IMR-90 (cell line): ENCODE data around the gene TAF10. TPM values are rescaled to one million over a fixed set of nuclear protein-coding genes. Genes with fewer than 3 reads are reported as not detected.

Experiments
- ATAC-seq: fragments of 200-7000 bp; cut with Tn5 transposase; 2 replicates; pipeline ENCODE4 v1.9.1; 2020; ENCODE audit warnings: low read depth, mild to moderate bottlenecking, moderate library complexity
- BruUV-seq: library from RNA; stranded (reverse); fragments of 400-500 nt; replicated peaks from 2 replicates; lab custom pipeline; 2021; lab: Mats Ljungman, UMichigan
- CTCF ChIA-PET: fragments of 300-600 bp; formaldehyde crosslinking; extraction: SDS; loops from one replicate; lab custom pipeline; 2021; ENCODE audit warnings: antibody characterized with exemption; lab: Yijun Ruan, JAX
- POLR2A ChIA-PET: fragments of 300-600 bp; sonication (Branson Sonifier 250); formaldehyde crosslinking; loops from one replicate; lab custom pipeline; 2022; ENCODE audit warnings: antibody characterized with exemption; ENCODE audit not compliant: unreplicated experiment; lab: Charles Lee
- DNase-seq: peaks from one replicate; pipeline ENCODE4 v3.0.0; 2013
- H2AFZ ChIP-seq: replicated peaks from 2 replicates; pipeline ENCODE3; 2013; ENCODE audit warnings: low read length, mild to moderate bottlenecking; ENCODE audit not compliant: poor library complexity
- H2AK5ac ChIP-seq: 2 replicates; pipeline ENCODE4 v1.6.1; 2013; ENCODE audit warnings: low read depth, low read length, inconsistent platforms
- H2AK9ac ChIP-seq: replicated peaks from 2 replicates; pipeline ENCODE3; 2013; ENCODE audit warnings: mild to moderate bottlenecking, low read depth, low read length, moderate library complexity; ENCODE audit not compliant: poor library complexity
- H2BK120ac ChIP-seq: 2 replicates; pipeline ENCODE4 v1.6.1; 2013; ENCODE audit warnings: low read depth, low read length, inconsistent platforms
- H2BK15ac ChIP-seq: 3 replicates; pipeline ENCODE4 v1.6.1; 2013; ENCODE audit warnings: low read depth, low read length, inconsistent platforms
- H2BK20ac ChIP-seq: 2 replicates; pipeline ENCODE4 v1.6.1; 2013; ENCODE audit warnings: low read depth, mild to moderate bottlenecking, inconsistent platforms, low read length, moderate library complexity
- H2BK5ac ChIP-seq: 2 replicates; pipeline ENCODE4 v1.6.1; 2013; ENCODE audit warnings: mild to moderate bottlenecking, low read depth, low read length, inconsistent platforms; ENCODE audit not compliant: poor library complexity, severe bottlenecking
- H3K14ac ChIP-seq: replicated peaks from 2 replicates; pipeline ENCODE4 v1.6.1; 2013; ENCODE audit warnings: low read depth, low read length, inconsistent platforms
- H3K18ac ChIP-seq: 2 replicates; pipeline ENCODE4 v1.6.1; 2013; ENCODE audit warnings: low read depth, low read length, control low read depth
- H3K23ac ChIP-seq: 2 replicates; pipeline ENCODE4 v1.6.1; 2013; ENCODE audit warnings: low read depth, low read length, inconsistent platforms
- H3K27ac ChIP-seq: 2 replicates; pipeline ENCODE4 v1.5.1; 2013; ENCODE audit warnings: mild to moderate bottlenecking, control low read depth, low read length; ENCODE audit not compliant: insufficient read depth
- H3K27me3 ChIP-seq: 2 replicates; pipeline ENCODE4 v1.6.1; 2013; ENCODE audit warnings: low read length; ENCODE audit not compliant: control insufficient read depth, insufficient read depth
- H3K36me3 ChIP-seq: 2 replicates; pipeline ENCODE4 v1.6.1; 2013; ENCODE audit warnings: low read length, mixed read lengths; ENCODE audit not compliant: control insufficient read depth, insufficient read depth
- H3K4ac ChIP-seq: 2 replicates; pipeline ENCODE4 v1.6.1; 2013; ENCODE audit warnings: low read depth, low read length, inconsistent platforms
- H3K4me1 ChIP-seq: 2 replicates; pipeline ENCODE4 v1.6.1; 2013; ENCODE audit warnings: low read length, mixed read lengths; ENCODE audit not compliant: control insufficient read depth, insufficient read depth
- H3K4me2 ChIP-seq: 2 replicates; pipeline ENCODE4 v1.6.1; 2013; ENCODE audit warnings: low read depth, mild to moderate bottlenecking, control low read depth, low read length, moderate library complexity
- H3K4me3 ChIP-seq: 2 replicates; pipeline ENCODE4 v1.5.1; 2013; ENCODE audit warnings: low read depth, mild to moderate bottlenecking, control low read depth, low read length, moderate library complexity; ENCODE audit not compliant: insufficient read depth
- H3K56ac ChIP-seq: 2 replicates; pipeline ENCODE4 v1.6.1; 2013; ENCODE audit warnings: low read length, inconsistent platforms; ENCODE audit not compliant: insufficient read depth; ENCODE audit errors: extremely low read depth
- H3K79me1 ChIP-seq, 2 experiments: 2 replicates each; pipeline ENCODE4 v1.6.1; 2013; ENCODE audit warnings: low read length in 2 of 2, inconsistent platforms in 1 of 2, low read depth in 1 of 2
- H3K9ac ChIP-seq: 2 replicates; pipeline ENCODE4 v1.6.1; 2013; ENCODE audit warnings: low read depth, low read length, control low read depth
- H3K9me1 ChIP-seq: 2 replicates; pipeline ENCODE4 v1.6.1; 2013; ENCODE audit warnings: low read length, inconsistent platforms; ENCODE audit not compliant: insufficient read depth
- H3K9me3 ChIP-seq: 2 replicates; pipeline ENCODE4 v1.6.1; 2013; ENCODE audit warnings: low read length; ENCODE audit not compliant: control insufficient read depth, insufficient read depth
- H4K20me1 ChIP-seq: 2 replicates; pipeline ENCODE4 v1.6.1; 2013; ENCODE audit warnings: low read length, inconsistent platforms; ENCODE audit not compliant: insufficient read depth
- H4K5ac ChIP-seq: 2 replicates; pipeline ENCODE4 v1.6.1; 2013; ENCODE audit warnings: mild to moderate bottlenecking, low read depth, low read length, control low read depth
- H4K8ac ChIP-seq, 2 experiments: 2 replicates each; pipeline ENCODE4 v1.6.1; 2013; ENCODE audit warnings: low read depth in 2 of 2, low read length in 2 of 2, control low read depth in 1 of 2, inconsistent platforms in 1 of 2
- H4K91ac ChIP-seq: 2 replicates; pipeline ENCODE4 v1.6.1; 2013; ENCODE audit warnings: low read depth, low read length, inconsistent platforms; ENCODE audit not compliant: insufficient read depth
- CTCF ChIP-seq: conservative IDR thresholded peaks from 2 replicates; pipeline ENCODE4 v1.5.1; 2012; ENCODE audit warnings: mild to moderate bottlenecking, low read depth, low read length, improper control_type of control experiment
- MXI1 ChIP-seq: IDR thresholded peaks from 2 replicates; pipeline ENCODE4 v1.6.1; 2012; ENCODE audit warnings: low read depth, mild to moderate bottlenecking, low read length, moderate library complexity, borderline replicate concordance
- RAD21 ChIP-seq: IDR thresholded peaks from 2 replicates; pipeline ENCODE4 v1.6.1; 2012; ENCODE audit warnings: low read length, improper control_type of control experiment
- USF2 ChIP-seq: fragments of 150-350 bp; IDR thresholded peaks from 2 replicates; pipeline ENCODE4 v1.6.1; 2017; ENCODE audit warnings: mild to moderate bottlenecking, antibody characterized with exemption, low read length, low read depth
- WGBS, 2 experiments: methylation state at CpG; one replicate each; pipeline versions ENCODE4 v1.1.5 to v1.1.7; 2013; ENCODE audit warnings: missing lambda C conversion rate in 2 of 2; ENCODE audit not compliant: insufficient read length in 1 of 2; ENCODE audit errors: extremely low coverage in 2 of 2; 5-methylcytosine and 5-hydroxymethylcytosine counted together
- dilution Hi-C: fragments of 300-500 bp; cut with HindIII; formaldehyde crosslinking; loops from one replicate; pipeline ENCODE4 v1.14.3; 2018; ENCODE audit warnings: low sequenced_read_pairs; ENCODE audit not compliant: unreplicated experiment
- in situ Hi-C: fragments of 300-500 bp; cut with MboI; formaldehyde crosslinking; loops from 3 replicates; pipeline ENCODE4 v1.14.3; 2019; ENCODE audit warnings: low sequenced_read_pairs, inconsistent platforms, mixed read lengths
- intact Hi-C: fragments of 100-400 bp; cut with micrococcal nuclease; formaldehyde crosslinking; loops from 2 replicates; pipeline ENCODE4 v1.10.0; 2022
- polyA plus RNA-seq, 3 experiments: library from polyadenylated mRNA; depleted of rRNA; stranded (reverse); fragments of >200 nt; gene quantifications; 2 replicates each; pipeline ENCODE4 v1.2.3, GENCODE V29; 2012; ENCODE audit warnings: low replicate concordance in 1 of 3
- total RNA-seq: library from RNA; depleted of rRNA; stranded (reverse); fragments of >200 nt; gene quantifications from 2 replicates; pipeline ENCODE4 v1.2.3, GENCODE V29; 2012

TAF10 gene
- total and polyA plus RNA-seq, 2 of the 4 experiments (the other 2 are of a cell fraction): 18.6 to 132 TPM

DNA sequence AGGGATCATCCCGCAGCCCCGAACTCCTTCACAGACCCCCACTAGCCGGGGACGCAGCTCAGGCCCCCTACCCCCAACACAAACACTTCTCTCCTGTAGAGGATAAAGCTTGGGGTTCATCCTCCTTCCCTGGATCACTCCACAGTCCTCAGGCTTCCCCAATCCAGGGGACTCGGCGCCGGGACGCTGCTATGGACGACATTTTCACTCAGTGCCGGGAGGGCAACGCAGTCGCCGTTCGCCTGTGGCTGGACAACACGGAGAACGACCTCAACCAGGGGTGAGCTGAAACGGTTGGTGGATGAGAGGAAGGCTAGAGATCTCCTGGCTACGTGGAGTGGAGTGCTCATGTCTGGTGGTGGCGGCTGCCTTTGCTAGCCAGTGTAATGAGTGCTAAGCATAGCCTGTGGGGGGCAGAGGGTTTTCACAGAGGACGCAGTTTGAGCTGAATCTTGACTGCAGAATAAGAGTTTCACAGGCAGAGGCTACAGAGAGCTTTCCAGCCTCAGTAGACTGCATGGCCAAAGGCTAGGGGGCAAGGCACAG lies 7.9 kb downstream of the TAF10 start:
- H2AK9ac ChIP-seq: peak overlapping the region; percentile 99
- H2BK20ac ChIP-seq: 0 out of 2 replicates have a peak overlapping the region, but pooled peaks have one; percentile 2
- peaks cover 39% of the 10 kb centered on the region for H3K36me3 ChIP-seq
- peaks cover 29% of the 10 kb centered on the region for H3K9me1 ChIP-seq
- ChIA-PET POLR2A (interaction anchor here (0.6 to 1.4 kb wide), 3 partner anchors 10 to 79 kb away, joined by 3 to 4 read pairs (median 4); partner anchors contain the start of gene MRPL17), CTCF (interaction anchor here (0.9 to 1.2 kb wide), 4 partner anchors 9 to 79 kb away, joined by 3 to 4 read pairs (median 3); partner anchors contain the start of gene MRPL17)
- H3K9ac ChIP-seq: peak overlapping the region; percentile 97
- H3K4me3 ChIP-seq: peak overlapping the region; percentile 90
- H3K79me1 ChIP-seq: peaks cover 24 to 74% of the 10 kb centered on the region in 2 experiments
- H4K20me1 ChIP-seq: peaks cover 8% of the 10 kb centered on the region; the same call in 1 of the 2 replicates
- H2AK5ac ChIP-seq: peak overlapping the region; percentile 98
- peak; percentile 47 for TF ChIP-seq RAD21
- TF ChIP-seq MXI1: peak; percentile 55; the same call in 1 of the 2 replicates
- TF ChIP-seq CTCF: peak; percentile 29
- no peak for TF ChIP-seq USF2
- WGBS, 2 experiments: 0% methylated on average over 12 of the region's 20 CpGs; no CpG with 5 or more reads in 1 of the 2 experiments
- peak overlapping the region; percentile 76; the same call in 2 of the 3 replicates for H2BK15ac ChIP-seq
- H3K4me1 ChIP-seq: peaks cover 22% of the 10 kb centered on the region
- peak overlapping the region; percentile 66 for H2BK120ac ChIP-seq
- peak overlapping the region; percentile 92 for H4K91ac ChIP-seq
- H3K56ac ChIP-seq: peak overlapping the region; percentile 95
- peak overlapping the region; percentile 95 for H3K27ac ChIP-seq
- H3K18ac ChIP-seq: peak overlapping the region; percentile 75
- H2AFZ ChIP-seq: peak overlapping the region; percentile 95
- H3K14ac ChIP-seq: peak overlapping the region; percentile 95
- dilution Hi-C loops (no loop called here), intact Hi-C loops (loop anchor here (1.0 to 5.0 kb wide), 3 partner anchors 122 to 225 kb away; partner anchors contain the start of genes ARFIP2 and TIMM10B), in situ Hi-C loops (no loop called here)
- H3K4me2 ChIP-seq: peak overlapping the region; percentile 92
- H4K8ac ChIP-seq: peak overlapping the region; percentile 64 to 82
- ATAC-seq: peak; percentile 27
- H4K5ac ChIP-seq: peak overlapping the region; percentile 74
- DNase-seq: peak; percentile 70
- peak overlapping the region; percentile 85 for H3K23ac ChIP-seq
- peak overlapping the region; percentile 86 for H2BK5ac ChIP-seq
- TSS peak; percentile 37 for BruUV-seq
- H3K4ac ChIP-seq: peak overlapping the region; percentile 98
- no peaks in the 10 kb centered on the region for H3K27me3 ChIP-seq
- no peaks in the 10 kb centered on the region for H3K9me3 ChIP-seq
